Stomach (tissue), 9 donors: ENCODE data around the gene EHMT1. TPM values are rescaled to one million over a fixed set of nuclear protein-coding genes. Genes with fewer than 3 reads are reported as not detected.

Experiments
- DNase-seq, 2 donors: peaks; one replicate each; pipeline versions ENCODE4 v3.0.0 to v3.0.0-alpha.2; 2013 to 2019
- H3K27ac ChIP-seq, 5 donors: fragments of 200-600 bp in 4 of 5; sonication (generic) in 4 of 5; one replicate each; pipeline ENCODE4 v1.5.1; 2013 to 2019; ENCODE audit warnings: mild to moderate bottlenecking in 1 of 5, moderate library complexity in 1 of 5
- H3K27me3 ChIP-seq, 3 donors: fragments of 200-600 bp; sonication (generic); one replicate each; pipeline ENCODE4 v1.5.1; 2017 to 2019; ENCODE audit warnings: mixed run types in 1 of 3
- H3K36me3 ChIP-seq, 4 donors: fragments of 200-600 bp; sonication (generic); 1 replicate in 3 of 4; 2 replicates in 1 of 4; pipeline ENCODE4 v1.5.1; 2016 to 2019
- H3K4me1 ChIP-seq, 4 donors: fragments of 200-600 bp; sonication (generic); one replicate each; pipeline ENCODE4 v1.5.1; 2016 to 2019
- H3K4me3 ChIP-seq, 4 donors: fragments of 200-600 bp; sonication (generic) in 3 of 4; one replicate each; pipeline ENCODE4 v1.5.1; 2016 to 2019; ENCODE audit warnings: mild to moderate bottlenecking in 1 of 4
- H3K9me3 ChIP-seq, 4 donors: fragments of 200-600 bp; sonication (generic); one replicate each; pipeline ENCODE4 v1.5.1; 2016 to 2019
- CTCF ChIP-seq, 7 experiments: fragments of 450-650 bp in 4 of 7; fragments of 200-600 bp in 3 of 7; sonication (generic) in 3 of 7; IDR thresholded peaks; one replicate each; pipeline ENCODE4 v1.5.1; 2016 to 2019; ENCODE audit warnings: antibody characterized with exemption in 7 of 7, control low read depth in 2 of 7, mild to moderate bottlenecking in 1 of 7
- EP300 ChIP-seq: sonication (generic); formaldehyde crosslinking; IDR thresholded peaks from one replicate; pipeline ENCODE4 v1.6.1; 2017; ENCODE audit warnings: antibody characterized with exemption
- POLR2A ChIP-seq, 4 donors: fragments of 450-650 bp; IDR thresholded peaks; one replicate each; pipeline ENCODE4 v1.6.1; 2016; ENCODE audit warnings: antibody characterized with exemption in 4 of 4, control low read depth in 2 of 4, mild to moderate bottlenecking in 1 of 4, moderate library complexity in 1 of 4
- POLR2AphosphoS5 ChIP-seq, 3 donors: sonication (generic); formaldehyde crosslinking; IDR thresholded peaks; one replicate each; pipeline ENCODE4 v1.6.1; 2016; ENCODE audit warnings: antibody characterized with exemption in 3 of 3
- WGBS, 5 donors: extraction: QIAGEN DNeasy Blood & Tissue Kit in 3 of 5; methylation state at CpG; one replicate each; pipeline versions ENCODE4 v1.1.5 to v1.1.7; 2013 to 2018; 5-methylcytosine and 5-hydroxymethylcytosine counted together
- intact Hi-C: fragments of 100-400 bp; cut with DNase I; formaldehyde crosslinking; loops from one replicate; pipeline ENCODE4 v1.15.1; 2023; ENCODE audit warnings: low total_unique reads
- polyA plus RNA-seq, 3 donors: library from polyadenylated mRNA; stranded (reverse); fragments of 200-250 nt; gene quantifications; one replicate each; pipeline ENCODE4 v1.2.3, GENCODE V29; 2013
- total RNA-seq, 5 donors: library from RNA; depleted of rRNA; stranded (reverse); fragments of >200 nt; gene quantifications; one replicate each; pipeline versions ENCODE4 v1.1.0 to v1.2.3, GENCODE V29; 2014 to 2016
- donor health status: healthy with polysubstance abuse.
- donor health status: Bipolar disorder and iron deficiency.
- donor health status: healthy.

The EHMT1 gene
- total and polyA plus RNA-seq, 8 donors: 23.9 to 419 (median 79.5) TPM

DNA sequence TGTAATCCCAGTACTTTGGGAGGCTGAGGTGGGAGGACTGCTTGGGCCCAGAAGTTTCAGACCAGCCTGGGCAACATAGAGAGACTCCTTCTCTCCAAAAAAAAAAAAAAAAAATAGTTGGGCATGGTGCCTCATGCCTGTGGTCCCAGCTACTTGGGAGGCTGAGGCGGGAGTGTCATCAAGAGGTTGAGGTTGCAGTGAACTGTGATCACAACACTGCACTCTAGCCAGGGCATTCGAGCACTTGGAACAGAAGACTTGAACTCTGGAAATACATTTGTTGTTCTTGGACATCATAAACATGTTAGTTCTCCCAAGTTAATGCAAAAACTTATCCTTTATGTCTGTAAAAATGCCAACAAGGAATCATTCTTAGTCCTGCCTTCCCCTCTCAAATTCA, 29.6 kb downstream of the EHMT1 start:
- TF ChIP-seq POLR2AphosphoS5 (IDR thresholded peaks at IDR 0.05): no peak
- TF ChIP-seq CTCF (IDR thresholded peaks at IDR 0.05): no peak
- no peak for TF ChIP-seq POLR2A (IDR thresholded peaks at IDR 0.05)
- TF ChIP-seq EP300: no peak
- WGBS, 5 donors: 76 to 89% (median 83%) methylated on average over 2 of the region's 2 CpGs
- peaks cover 0 to 20% (median 15%) of the 10 kb centered on the region in 4 donors for H3K4me1 ChIP-seq
- H3K27ac ChIP-seq: no peak overlapping the region
- H3K27me3 ChIP-seq: no peaks in the 10 kb centered on the region
- no peak overlapping the region for H3K4me3 ChIP-seq
- DNase-seq: no peak
- H3K9me3 ChIP-seq: no peaks in the 10 kb centered on the region
- H3K36me3 ChIP-seq: peaks cover 5 to 54% (median 44%) of the 10 kb centered on the region in 4 donors
- intact Hi-C loops: no loop called here

DNA sequence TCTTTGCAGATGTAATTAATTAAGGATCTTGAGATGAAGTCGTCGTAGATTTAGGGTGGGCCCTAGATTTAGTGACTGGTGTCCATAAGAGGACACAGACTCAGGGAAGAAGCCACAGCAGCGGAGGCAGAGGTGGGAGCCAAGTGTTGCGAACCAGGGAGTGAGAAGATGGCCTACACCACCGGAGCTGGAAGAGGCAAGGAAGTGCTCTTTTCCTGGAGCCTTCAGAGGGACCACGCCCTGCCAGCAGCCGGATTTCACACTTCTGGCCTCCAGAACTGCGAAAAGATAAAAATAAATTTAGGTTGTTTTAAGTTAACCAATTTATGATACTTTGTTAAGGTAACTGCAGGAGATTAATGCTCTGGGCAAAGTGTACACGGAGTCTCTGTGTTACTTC, 30.7 kb downstream of the EHMT1 start:
- Histone ChIP-seq H3K27me3 (no peaks in the 10 kb centered on the region), H3K4me3 (no peak overlapping the region), H3K27ac (no peak overlapping the region), H3K36me3 (peaks cover 5 to 53% (median 39%) of the 10 kb centered on the region in 4 donors), H3K9me3 (no peaks in the 10 kb centered on the region), H3K4me1 (peaks cover 0 to 19% (median 11%) of the 10 kb centered on the region in 4 donors)
- intact Hi-C loops: no loop called here
- no peak for TF ChIP-seq POLR2A (IDR thresholded peaks at IDR 0.05)
- no peak for TF ChIP-seq CTCF (IDR thresholded peaks at IDR 0.05)
- TF ChIP-seq EP300: no peak
- TF ChIP-seq POLR2AphosphoS5 (IDR thresholded peaks at IDR 0.05): no peak
- WGBS, 5 donors: 77 to 83% (median 82%) methylated on average over 9 of the region's 9 CpGs
- DNase-seq: no peak

DNA sequence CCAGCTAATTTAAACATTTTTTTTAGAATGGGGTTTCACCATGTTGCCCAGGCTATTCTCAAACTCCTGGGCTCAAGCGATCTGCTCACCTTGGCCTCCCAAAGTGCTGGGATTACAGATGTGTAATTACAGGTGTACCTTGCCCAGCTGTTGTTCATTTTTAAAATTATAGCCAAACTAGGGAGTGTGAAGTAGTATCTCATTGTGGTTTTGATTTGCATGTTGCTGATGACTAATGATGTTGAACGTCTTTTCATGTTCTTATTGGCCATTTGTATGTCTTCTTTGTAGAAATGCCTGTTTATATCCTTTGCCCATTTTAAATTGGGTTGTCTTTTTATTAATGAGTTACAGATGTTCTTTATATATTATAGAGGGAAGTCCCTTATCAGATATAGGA, 31.5 kb downstream of the EHMT1 start:
- no peaks in the 10 kb centered on the region for H3K9me3 ChIP-seq
- H3K4me3 ChIP-seq: no peak overlapping the region
- no peak overlapping the region for H3K27ac ChIP-seq
- H3K4me1 ChIP-seq: peaks cover 0 to 19% (median 11%) of the 10 kb centered on the region in 4 donors
- WGBS, 5 donors: 83 to 88% (median 85%) methylated on average over 2 of the region's 2 CpGs
- intact Hi-C loops: no loop called here
- H3K27me3 ChIP-seq: no peaks in the 10 kb centered on the region
- DNase-seq: no peak
- peaks cover 5 to 60% (median 45%) of the 10 kb centered on the region in 4 donors for H3K36me3 ChIP-seq
- TF ChIP-seq EP300 (no peak), POLR2AphosphoS5 (IDR thresholded peaks at IDR 0.05) (no peak), POLR2A (IDR thresholded peaks at IDR 0.05) (no peak), CTCF (IDR thresholded peaks at IDR 0.05) (no peak)

DNA sequence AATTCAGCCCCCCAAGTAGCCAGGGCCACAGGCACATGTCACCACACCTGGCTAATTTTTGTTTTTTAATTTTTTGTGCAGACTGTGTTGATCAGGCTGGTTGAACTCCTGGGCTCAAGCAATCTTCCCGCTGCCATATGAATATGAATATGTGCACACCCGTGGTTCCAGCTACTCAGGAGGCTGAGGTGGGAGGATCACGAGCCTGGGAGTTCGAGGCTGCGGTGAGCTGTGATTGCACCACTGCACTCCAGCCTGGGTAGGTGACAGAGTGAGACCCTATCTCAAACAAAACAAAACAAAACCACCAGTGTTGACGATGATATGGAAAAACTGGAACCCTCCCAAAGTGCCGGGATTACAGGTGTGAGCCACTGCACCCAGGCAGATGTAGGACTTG, 32.0 kb downstream of the EHMT1 start:
- intact Hi-C loops: no loop called here
- Histone ChIP-seq H3K36me3 (peaks cover 5 to 62% (median 51%) of the 10 kb centered on the region in 4 donors), H3K9me3 (no peaks in the 10 kb centered on the region), H3K4me1 (peaks cover 0 to 19% (median 11%) of the 10 kb centered on the region in 4 donors), H3K4me3 (no peak overlapping the region), H3K27ac (no peak overlapping the region), H3K27me3 (no peaks in the 10 kb centered on the region)
- TF ChIP-seq POLR2A (IDR thresholded peaks at IDR 0.05) (no peak), CTCF (IDR thresholded peaks at IDR 0.05) (no peak), POLR2AphosphoS5 (IDR thresholded peaks at IDR 0.05) (no peak), EP300 (no peak)
- DNase-seq: no peak
- 77 to 86% (median 85%) methylated on average over 7 of the region's 7 CpGs for WGBS, 5 donors
